Peyer's patch (tissue), 4 donors: Measurements from ENCODE around the gene BLCAP.

Experiments used
- POLR2A ChIP-seq, 2 donors: fragments of 450-650 bp; IDR thresholded peaks; one replicate each; pipeline ENCODE4 v1.5.1; 2017; ENCODE audit warnings: antibody characterized with exemption in 2 of 2, mild to moderate bottlenecking in 2 of 2, moderate library complexity in 2 of 2
- TF ChIP-seq, protein P1 (sequence below), 6 experiments: fragments of 450-650 bp in 4 of 6; fragments of 200-600 bp in 2 of 6; sonication (generic) in 1 of 6; IDR thresholded peaks; one replicate each; pipeline ENCODE4 v1.5.1; 2017 to 2019; ENCODE audit warnings: antibody characterized with exemption in 6 of 6, mild to moderate bottlenecking in 3 of 6, moderate library complexity in 1 of 6

DNA sequence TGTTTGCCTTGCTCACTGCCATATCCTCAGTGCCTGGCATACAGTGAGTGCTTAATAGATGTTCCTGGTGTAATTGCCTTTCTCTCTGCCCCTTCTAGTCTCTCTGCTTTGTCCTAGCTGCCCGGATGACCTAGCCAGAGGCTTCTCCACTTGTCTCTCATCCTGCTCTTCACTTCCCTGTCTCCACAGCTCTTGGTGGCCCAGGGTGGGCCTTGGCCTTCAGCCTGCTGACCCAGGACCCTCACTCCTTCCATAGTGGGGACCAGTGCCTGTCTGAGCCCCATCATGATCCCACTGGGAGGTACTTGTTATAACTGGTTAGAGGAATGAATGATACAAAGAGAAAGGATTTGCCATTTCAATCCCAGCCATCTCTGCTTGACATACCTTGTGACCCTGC lies 49.2 kb upstream of the BLCAP start:
- TF ChIP-seq, protein P1, sequence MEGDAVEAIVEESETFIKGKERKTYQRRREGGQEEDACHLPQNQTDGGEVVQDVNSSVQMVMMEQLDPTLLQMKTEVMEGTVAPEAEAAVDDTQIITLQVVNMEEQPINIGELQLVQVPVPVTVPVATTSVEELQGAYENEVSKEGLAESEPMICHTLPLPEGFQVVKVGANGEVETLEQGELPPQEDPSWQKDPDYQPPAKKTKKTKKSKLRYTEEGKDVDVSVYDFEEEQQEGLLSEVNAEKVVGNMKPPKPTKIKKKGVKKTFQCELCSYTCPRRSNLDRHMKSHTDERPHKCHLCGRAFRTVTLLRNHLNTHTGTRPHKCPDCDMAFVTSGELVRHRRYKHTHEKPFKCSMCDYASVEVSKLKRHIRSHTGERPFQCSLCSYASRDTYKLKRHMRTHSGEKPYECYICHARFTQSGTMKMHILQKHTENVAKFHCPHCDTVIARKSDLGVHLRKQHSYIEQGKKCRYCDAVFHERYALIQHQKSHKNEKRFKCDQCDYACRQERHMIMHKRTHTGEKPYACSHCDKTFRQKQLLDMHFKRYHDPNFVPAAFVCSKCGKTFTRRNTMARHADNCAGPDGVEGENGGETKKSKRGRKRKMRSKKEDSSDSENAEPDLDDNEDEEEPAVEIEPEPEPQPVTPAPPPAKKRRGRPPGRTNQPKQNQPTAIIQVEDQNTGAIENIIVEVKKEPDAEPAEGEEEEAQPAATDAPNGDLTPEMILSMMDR (IDR thresholded peaks at IDR 0.05): no peak
- no peak for TF ChIP-seq POLR2A (IDR thresholded peaks at IDR 0.05)
